Choroid plexus epithelial cell (primary cell): Measurements from ENCODE around the gene ID3.

ENCODE experiments used
- DNase-seq: peaks from one replicate; pipeline ENCODE4 v3.0.0-alpha.2; 2010; ENCODE audit warnings: low read depth
- H3K4me3 ChIP-seq: 2 replicates; pipeline ENCODE4 v1.5.1; 2011; ENCODE audit warnings: low read depth, mild to moderate bottlenecking, control low read depth, low read length, moderate library complexity
- TF ChIP-seq, protein P1 (sequence below): conservative IDR thresholded peaks from 2 replicates; pipeline ENCODE4 v1.5.1; 2011; ENCODE audit warnings: low read depth, mild to moderate bottlenecking, control low read depth, inconsistent platforms, low read length, moderate library complexity

The ID3 gene

DNA sequence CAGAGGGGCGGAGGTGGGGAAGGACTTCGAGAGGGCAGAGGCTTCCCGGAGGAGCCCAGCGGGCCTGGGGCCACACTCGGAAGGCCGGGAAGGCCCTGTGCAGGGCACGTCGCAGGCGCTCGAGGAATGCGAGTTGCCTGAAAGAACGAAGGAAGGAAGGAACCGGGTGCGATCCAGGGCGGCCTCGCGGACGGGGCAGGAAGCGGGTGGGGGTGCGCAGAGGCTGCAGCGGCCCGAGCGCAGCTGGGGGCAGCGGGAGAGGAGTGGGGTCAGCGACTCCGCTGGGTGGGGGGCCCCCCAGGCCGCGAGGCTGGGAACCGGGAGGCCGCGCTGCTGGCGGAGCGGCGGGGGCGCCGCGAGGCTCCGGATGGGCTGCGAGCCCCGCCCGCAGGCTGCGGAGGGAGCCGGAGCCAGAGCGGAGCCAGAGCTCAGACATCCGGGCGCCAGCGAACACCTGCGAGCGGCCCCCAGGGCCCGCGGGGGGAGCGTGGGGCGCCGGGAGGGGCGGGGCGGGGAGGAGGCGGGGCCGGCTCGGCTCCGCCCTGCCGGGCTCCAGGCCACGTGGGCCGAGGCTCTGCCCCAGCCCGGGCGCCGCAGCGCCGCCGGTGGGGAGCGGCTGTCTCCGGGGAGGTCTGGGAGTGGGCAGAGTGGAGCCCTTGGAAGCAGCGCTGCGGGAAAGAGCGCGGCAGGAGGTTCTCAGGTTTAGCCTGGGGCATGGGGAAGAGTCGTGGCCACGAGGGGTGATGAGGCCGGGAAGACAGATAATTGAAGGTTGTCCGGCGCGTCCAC is 4.6 kb downstream of the ID3 start:
- TF ChIP-seq, protein P1, sequence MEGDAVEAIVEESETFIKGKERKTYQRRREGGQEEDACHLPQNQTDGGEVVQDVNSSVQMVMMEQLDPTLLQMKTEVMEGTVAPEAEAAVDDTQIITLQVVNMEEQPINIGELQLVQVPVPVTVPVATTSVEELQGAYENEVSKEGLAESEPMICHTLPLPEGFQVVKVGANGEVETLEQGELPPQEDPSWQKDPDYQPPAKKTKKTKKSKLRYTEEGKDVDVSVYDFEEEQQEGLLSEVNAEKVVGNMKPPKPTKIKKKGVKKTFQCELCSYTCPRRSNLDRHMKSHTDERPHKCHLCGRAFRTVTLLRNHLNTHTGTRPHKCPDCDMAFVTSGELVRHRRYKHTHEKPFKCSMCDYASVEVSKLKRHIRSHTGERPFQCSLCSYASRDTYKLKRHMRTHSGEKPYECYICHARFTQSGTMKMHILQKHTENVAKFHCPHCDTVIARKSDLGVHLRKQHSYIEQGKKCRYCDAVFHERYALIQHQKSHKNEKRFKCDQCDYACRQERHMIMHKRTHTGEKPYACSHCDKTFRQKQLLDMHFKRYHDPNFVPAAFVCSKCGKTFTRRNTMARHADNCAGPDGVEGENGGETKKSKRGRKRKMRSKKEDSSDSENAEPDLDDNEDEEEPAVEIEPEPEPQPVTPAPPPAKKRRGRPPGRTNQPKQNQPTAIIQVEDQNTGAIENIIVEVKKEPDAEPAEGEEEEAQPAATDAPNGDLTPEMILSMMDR: peak; percentile 30
- H3K4me3 ChIP-seq: peak overlapping the region; percentile 54
- peak; percentile 88 for DNase-seq

DNA sequence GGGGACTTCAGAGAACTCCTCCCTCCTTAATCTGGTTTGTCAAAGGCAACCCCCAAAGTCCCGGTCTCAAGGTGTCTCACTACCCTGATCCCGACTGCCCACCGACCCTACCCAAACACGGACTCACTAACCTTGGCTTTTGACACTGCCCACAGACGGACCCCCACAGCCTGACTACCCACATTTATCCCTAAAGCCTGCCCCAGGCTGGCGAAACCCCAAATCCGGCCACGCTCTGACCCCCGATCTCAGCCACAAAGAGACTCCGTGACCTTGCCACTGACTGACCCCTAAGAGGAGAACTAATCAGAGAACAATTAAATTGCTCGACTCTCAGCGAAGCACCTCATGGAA is 5.2 kb downstream of the ID3 start:
- peak overlapping the region; percentile 48 for H3K4me3 ChIP-seq
- no peak for DNase-seq
- TF ChIP-seq, protein P1: no peak

DNA sequence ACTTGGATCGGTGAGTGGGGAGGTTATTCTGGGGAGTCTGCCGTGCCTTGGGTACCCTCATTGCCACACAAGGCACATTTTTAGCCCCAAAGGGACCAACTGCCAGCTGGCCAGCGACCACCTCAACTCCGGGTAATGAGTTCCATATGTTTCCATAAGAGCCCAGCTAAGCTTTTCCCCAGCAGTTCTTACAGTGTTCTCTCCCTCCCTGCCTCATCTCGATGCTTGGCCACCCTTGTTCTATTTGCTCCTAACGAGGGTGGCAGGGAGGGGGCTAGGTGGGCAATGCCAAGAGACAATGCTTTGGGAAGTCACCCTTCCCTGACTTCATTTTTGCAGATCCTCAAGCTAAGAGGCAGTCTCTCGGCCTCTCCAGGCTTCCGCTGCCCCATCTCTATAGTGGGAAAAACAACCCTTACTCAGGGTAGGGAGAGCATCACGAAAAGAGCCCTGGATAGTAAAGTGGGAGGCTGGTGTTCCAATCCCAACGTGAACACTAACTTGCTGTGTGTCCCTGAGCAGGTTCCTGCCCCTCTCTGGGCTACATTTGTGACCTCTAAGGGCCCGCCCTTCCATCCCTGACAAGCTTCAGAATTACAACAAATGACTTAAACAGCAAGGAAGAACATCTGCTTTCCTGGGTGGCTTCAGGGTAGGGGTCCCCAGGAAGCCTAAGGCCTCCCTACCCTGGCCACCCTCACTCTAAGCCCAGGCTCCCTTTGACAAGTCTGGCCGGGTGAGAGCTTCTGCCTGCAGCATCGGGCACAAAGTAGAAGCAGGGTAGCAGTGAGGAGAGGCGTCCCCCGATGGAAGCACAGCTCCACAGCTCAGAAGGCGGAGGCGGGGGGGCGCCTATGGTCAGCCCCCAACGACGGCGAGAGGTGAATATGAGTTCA is 5.8 kb downstream of the ID3 start:
- DNase-seq: no peak
- TF ChIP-seq, protein P1: no peak
- no peak overlapping the region for H3K4me3 ChIP-seq

DNA sequence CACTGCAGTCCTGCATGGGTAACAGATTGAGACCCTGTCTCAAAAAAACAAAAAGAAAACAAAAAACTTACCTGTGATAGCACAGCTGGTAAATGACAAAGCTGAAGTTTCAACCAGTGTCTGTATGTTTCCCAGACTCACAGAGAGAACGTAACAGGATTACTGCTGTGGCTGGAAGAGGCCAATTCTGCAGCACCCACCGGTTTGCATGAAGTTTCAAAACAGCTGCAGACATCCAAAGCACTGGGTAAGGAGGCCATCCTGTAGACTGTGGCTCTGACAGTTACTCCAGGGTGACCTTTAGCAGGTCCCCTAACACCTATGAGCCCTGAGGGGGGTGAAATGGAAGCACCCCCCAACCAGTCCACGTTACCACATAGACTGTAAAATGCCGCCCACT is 7.5 kb downstream of the ID3 start:
- TF ChIP-seq, protein P1: no peak
- no peak overlapping the region for H3K4me3 ChIP-seq
- DNase-seq: no peak

DNA sequence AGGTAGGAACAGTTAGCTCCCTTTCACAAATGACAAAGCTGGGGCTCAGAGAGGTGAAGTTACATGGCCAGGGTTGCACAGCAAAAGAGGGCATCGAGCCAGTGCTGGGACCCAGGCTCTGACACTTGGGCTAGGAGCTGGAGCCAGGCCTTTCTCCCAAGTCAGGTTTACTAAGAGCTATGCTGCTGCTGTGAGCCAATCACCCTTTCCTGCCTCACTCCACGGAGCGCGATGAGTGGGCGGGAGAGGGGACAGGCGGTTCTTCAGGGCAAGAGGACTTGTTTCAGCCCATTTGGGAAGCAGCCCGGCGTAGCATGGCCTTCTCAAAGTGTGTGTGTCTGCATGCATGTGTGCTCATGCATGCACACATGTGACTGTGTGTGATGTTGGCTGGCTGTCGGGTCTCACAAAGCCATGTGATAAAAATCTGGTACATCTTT is 10.6 kb downstream of the ID3 start:
- no peak overlapping the region for H3K4me3 ChIP-seq
- DNase-seq: peak; percentile 40
- TF ChIP-seq, protein P1: no peak

DNA sequence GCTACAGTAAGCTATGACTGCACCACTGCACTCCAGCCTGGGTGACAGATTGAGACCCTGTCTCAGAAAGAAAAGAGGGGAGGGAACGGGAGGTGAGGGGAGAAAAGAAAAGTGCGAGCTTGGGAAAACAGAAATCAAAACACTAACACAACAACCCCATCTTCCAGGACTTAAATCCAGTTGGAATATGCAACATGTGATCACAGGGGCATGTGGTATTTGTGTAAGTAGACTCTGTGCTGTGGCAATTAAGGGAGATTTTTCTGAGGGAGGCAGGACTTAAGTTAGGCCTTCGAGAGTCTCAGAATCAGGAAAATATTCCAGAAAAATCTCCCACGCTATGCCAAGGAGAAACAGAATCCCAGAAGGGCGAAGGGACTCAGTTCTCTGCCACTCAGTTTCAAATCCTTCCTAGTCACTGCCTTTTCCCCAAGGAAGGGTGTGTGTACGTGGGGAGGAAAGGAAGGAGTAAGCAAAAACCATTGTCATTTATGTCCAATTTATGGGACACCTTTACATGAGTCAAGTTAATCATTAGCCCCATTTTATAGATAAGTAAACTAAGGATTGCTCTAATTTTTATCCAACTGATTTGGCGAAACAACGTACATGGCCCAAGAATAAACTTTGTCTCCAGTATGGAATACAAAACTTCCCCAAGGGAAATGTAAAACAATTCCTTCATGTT is 12.3 kb downstream of the ID3 start:
- H3K4me3 ChIP-seq: no peak overlapping the region
- TF ChIP-seq, protein P1: no peak
- DNase-seq: no peak
